GM21723 (cell line): ENCODE results near the gene TMC8.
A peak's percentile ranks its signal among the peaks of the same experiment; 100 is the strongest.
"Not testable (repeated sequence)": the region's sequence is repeated elsewhere in the genome, so short reads cannot be mapped to it uniquely, and the experiment has no call there.

ENCODE experiments used
- ATAC-seq: cut with Tn5 transposase; IDR thresholded peaks from one replicate; pipeline ENCODE4 v1.9.1; 2021; ENCODE audit warnings: mild to moderate bottlenecking, moderate library complexity; ENCODE audit not compliant: unreplicated experiment

TMC8 gene

GRCh38 chr17:78147315-78147998 lies 16.9 kb downstream of the TMC8 start:
- peak; percentile 44 for ATAC-seq

DNA sequence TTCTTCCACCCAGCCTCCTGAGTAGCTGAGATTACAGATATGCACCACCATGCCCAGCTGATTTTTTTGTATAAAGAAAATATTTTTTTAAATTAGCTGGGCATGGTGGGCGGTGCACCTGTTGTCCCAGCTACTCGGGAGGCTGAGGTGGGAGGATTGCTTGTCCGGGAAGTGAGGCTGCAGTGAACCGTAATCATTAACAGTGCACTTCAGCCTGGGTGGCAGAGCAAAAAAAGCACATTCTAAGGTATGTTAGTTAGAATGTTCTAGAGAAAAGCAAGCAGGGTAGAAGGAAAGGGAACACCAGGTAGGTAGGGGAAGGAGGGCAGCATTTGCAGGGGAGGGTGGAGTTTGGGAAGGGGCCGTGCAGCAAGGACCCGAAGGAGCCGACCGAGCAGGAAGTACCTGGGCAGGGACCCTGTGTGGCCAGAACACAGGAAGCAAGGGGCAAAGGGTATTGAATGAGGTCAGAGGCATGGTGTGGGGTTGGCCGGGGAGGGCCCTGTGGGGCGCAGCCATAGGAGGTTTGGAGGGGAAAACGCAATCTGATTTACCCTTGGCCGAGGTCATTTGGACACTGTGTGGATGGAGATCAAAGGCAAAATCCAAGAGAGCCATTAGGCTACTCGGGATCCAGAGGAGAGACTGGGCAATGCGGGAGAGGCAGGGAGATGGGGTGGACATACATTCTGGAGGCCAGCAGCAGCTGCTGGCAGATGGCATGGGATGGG lies 17.9 kb downstream of the TMC8 start:
- no peak for ATAC-seq

DNA sequence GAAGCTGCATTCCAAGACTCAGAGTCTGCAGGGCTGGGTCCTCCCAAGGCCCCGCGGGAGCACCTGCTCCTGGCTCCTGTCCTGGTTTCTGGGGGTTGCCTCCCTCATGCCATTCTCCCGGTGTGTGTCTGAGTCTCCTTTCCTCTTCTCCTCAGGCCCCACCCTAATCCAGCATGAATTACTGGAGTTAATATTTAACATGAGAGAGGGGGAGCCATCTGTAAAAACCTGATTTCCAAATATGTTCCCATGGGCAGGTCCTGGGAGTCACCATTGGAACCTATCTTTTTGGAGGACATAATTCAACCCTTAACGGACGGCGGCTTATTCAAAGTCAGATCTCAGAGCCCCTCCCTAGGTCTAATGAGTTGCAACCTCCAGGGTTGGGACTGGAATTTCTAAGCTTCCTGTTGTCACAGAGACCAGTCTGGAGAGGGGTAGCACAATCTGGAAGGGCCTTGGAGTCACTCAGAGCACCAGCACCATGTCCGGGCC lies 21.0 kb downstream of the TMC8 start:
- no peak for ATAC-seq

GRCh38 chr17:78154903-78155811 lies 24.6 kb downstream of the TMC8 start:
- ATAC-seq, result peak; percentile 50

DNA sequence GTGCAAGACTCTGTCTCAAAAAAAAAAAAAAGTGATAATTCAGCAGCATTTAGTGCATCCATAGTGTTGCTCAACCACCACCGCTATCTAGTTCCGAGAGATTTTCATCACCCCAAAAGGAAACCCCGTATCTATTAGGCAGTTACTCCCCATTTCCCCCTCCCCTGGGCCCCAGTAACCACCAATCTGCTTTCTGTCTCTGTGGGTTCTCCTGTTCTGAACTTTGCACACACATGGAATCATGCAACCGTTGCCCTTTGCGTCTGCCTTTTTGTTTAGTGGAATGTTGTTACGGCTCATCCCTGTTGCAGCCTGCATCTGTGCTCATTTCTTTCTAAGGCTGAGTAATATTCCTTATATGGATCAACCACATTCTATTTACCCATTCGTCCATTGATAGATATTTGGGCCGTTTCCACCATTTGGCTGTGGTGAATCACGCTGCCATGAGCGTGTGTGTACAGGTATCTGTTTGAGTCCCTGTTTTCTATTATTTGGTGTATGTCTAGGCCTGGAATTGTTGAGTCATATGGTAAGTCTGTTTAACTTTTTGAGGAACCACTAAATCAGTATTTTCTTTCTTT lies 29.1 kb downstream of the TMC8 start:
- ATAC-seq, result peak; percentile 34

DNA sequence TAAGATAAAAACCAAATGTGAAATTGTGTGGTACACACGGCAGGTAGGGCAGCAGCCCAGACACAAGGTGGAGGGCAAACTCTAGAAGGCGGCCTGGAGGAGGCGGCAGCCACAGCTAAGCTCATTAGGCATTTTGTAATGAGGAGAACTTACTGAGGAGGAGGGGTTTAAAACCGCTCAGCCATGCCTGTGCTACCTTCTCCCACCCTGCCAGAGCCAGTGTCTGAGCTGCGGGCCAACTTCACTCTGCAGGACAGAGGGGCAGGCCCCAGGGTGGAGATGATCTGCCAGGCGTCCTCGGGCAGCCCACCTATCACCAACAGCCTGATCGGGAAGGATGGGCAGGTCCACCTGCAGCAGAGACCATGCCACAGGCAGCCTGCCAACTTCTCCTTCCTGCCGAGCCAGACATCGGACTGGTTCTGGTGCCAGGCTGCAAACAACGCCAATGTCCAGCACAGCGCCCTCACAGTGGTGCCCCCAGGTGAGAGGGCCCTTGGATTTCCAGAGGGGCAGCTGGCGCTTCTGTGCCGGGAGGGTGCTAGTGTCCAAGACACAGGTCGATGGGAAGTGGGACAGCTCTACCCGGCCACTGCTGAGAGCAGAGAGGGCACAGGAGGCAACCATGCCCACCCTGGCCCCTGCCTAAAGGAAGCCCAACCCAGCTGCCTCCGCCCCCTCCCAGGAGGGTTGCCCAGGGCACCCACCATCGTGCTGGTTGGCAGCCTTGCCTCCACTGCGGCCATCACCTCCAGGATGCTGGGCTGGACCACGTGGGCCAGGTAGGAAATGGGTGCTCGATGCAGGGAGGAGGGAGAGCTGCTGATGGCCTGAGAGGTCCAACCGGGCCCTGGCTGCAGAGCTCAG lies 33.5 kb downstream of the TMC8 start:
- no peak for ATAC-seq

- ATAC-seq, result no peak
Observed at GRCh38 chr17:78164748-78165607, 34.4 kb downstream of the TMC8 start.

DNA sequence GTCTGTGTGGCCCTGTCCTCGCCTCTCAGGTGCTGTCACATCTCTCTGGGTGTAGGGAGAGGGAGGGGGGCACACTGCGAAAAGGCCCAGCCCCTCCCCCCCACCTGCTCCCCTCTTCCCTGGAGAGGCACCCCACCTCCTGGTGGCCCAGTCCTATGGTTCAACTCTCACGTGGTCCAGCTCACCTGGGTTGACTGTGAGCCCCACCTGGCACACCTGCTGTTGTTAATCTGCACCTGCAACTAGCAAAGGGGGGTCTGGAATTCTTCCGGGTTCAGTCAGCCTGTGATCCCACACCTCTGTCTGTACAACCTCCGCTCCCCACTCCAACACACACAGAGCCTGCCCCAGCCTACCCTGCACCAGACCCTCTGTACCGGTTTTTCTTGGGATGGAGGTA lies 35.8 kb downstream of the TMC8 start:
- ATAC-seq, result no peak

DNA sequence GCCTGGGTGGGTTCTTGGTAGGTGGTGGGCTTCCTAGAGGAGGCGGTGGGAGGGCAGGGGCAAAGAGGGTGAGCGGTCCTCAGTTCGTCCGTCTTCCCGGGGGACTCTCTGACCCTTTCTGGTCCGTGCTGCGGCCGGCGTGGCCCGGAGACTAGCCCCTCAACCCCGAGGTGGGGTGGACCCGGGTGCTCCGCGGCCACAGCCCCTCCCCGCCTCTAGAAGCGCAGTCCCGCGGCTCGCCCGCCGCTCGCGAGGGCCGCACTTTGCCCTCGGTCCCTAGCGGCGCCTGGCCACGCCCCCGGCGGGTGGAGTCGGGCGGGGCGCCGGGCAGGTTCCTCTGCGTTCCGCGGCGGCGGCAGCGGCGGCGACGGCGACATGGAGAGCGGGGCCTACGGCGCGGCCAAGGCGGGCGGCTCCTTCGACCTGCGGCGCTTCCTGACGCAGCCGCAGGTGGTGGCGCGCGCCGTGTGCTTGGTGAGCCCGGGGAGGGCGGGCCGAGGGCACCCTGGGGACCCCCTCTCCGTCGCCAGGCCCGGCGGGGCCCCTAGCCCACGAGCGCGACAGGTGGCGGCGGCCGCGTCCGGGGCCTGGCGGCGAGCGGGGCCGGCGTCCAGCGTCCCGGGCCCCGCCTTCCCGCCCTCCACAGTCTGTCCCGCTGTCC lies 37.8 kb downstream of the TMC8 start, which contains the start of gene SYNGR2:
Gene SYNGR2, plus strand, starts transcription at position 340 of the 661 bp plus-strand sequence. Its CDS starts 36 bp downstream, at position 376.
- ATAC-seq, result peak; percentile 56

DNA sequence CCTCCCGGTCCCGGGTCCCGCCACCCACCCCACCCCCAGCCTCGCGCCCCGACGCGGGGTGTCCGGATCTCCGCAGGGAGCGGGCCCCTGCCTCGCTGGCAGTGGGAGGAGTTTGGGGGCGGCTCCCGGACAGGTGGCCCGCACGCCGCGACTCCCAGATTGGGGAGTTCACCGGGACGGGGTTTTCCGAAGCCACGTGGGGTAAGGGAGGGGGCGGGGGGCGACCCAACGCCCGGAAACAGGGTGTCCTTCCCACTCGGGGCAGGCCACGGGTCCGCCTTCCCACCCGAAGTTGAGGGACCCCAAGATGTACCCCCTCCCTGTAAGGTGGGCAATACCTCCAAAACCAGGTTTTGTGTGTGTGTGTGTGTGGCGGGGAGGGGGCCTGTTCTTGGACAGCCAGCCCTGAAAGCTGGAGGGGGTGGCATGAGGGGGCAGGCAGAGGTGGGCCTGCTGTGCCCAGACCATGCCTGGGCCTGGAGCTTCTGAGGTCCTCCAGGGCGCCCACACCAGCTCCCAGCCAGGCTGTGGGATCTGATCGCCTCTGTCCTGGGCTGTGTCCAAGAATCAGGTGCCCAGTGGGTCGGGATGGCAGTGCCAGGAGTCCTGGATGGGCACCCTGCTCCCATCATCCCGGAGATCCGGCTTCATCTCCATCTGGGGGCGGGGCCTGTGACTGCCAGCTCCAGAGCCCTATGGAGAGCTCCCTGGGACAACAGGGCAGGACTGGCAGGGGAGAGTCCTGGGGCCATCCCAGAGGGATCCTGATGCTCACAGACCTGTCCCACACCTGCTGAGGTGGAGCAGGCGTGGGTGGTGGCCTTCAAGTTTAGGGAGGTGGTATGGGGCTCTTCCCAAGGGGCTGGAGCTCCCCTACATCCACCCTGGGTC lies 38.6 kb downstream of the TMC8 start:
- ATAC-seq, result peak; percentile 28

DNA sequence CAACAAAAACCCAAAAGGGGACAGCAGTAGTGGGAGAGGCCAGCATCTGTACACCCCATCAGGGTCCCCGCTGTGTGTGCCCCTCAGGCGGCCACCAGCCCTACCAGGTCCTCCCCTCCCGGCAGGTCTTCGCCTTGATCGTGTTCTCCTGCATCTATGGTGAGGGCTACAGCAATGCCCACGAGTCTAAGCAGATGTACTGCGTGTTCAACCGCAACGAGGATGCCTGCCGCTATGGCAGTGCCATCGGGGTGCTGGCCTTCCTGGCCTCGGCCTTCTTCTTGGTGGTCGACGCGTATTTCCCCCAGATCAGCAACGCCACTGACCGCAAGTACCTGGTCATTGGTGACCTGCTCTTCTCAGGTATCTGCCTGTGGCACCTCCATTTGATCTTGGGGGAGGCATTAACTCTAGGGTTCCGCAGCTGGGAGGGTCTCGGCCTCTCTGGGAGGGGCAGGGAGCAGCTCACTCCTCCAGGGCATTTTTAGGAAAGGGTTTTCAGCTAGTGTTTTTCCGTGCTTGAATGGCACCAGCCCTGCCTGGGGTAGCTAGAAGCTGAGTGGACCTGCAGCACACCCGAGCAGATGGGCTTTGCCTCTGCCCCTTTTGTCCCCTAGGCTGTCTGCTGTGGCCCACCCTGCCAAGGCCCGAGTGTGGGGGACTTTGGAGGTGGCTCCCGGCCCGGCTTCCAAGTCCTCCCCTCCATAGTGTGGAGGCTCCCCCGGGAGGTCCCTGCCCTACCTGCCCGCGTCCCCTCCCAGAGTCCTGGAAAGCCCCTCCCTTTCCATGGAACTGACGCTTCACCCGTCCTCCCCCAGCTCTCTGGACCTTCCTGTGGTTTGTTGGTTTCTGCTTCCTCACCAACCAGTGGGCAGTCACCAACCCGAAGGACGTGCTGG lies 40.4 kb downstream of the TMC8 start:
- ATAC-seq, result no peak

DNA sequence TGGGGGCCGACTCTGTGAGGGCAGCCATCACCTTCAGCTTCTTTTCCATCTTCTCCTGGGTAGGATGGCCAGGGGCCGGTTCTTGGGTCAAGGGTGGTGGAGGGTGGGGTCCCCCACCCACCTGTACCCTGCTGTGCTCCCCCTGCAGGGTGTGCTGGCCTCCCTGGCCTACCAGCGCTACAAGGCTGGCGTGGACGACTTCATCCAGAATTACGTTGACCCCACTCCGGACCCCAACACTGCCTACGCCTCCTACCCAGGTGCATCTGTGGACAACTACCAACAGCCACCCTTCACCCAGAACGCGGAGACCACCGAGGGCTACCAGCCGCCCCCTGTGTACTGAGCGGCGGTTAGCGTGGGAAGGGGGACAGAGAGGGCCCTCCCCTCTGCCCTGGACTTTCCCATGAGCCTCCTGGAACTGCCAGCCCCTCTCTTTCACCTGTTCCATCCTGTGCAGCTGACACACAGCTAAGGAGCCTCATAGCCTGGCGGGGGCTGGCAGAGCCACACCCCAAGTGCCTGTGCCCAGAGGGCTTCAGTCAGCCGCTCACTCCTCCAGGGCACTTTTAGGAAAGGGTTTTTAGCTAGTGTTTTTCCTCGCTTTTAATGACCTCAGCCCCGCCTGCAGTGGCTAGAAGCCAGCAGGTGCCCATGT lies 41.1 kb downstream of the TMC8 start:
- not testable (repeated sequence) for ATAC-seq

DNA sequence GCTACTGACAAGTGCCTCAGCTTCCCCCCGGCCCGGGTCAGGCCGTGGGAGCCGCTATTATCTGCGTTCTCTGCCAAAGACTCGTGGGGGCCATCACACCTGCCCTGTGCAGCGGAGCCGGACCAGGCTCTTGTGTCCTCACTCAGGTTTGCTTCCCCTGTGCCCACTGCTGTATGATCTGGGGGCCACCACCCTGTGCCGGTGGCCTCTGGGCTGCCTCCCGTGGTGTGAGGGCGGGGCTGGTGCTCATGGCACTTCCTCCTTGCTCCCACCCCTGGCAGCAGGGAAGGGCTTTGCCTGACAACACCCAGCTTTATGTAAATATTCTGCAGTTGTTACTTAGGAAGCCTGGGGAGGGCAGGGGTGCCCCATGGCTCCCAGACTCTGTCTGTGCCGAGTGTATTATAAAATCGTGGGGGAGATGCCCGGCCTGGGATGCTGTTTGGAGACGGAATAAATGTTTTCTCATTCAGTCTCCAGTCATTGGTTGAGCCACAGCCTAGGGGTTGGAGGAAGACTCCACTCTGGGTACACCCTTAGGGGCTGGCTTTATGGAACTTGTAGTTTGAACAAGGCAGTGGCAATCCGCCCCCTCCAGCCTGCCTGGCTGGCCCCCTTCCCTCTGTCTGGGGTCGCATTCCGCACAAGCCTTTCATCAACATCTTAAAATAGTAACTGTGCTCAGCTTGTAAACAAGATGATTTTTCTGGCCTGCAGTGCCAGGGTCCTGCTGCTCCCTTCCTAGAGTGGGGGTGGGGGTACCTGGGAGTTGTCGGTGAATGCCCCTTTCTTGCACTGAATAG lies 41.9 kb downstream of the TMC8 start:
- ATAC-seq, result no peak

DNA sequence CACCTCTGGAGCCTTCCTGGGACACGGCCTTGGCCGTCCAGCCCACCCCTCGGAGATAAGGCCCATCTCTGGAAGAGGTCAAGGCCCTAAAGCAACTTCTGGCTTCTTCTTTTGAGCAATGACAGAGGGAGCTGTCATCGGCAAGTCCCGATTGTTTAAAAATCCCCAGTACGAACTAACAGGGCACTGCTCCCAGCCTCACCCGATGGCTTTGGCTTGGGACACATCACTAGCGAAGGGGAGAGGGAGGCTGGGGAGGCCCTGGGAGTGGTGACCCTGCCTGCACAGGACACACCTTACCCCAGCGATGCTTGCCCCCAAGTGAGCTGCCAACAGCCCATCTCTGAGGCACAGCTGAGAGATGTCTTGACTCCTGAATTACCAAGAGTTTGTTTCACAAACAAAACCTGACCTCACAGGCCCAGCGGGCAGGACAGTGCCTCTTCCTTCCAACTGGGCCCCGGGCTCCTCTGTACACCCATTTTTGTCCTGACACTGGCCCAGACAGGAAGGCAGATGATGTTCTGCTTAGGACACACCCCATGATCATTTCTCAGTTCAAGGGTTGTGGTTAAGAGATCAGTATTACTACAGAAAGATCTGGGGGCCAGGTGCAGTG lies 42.6 kb downstream of the TMC8 start:
- ATAC-seq, result peak; percentile 40
